ENCODE data around the gene ZC3H7B. TPM values are rescaled to one million over a fixed set of nuclear protein-coding genes. Genes with fewer than 3 reads are reported as not detected.

ZC3H7B gene
- total RNA-seq, 2 experiments from 2014 or later: 29.5 to 32.7 TPM

DNA sequence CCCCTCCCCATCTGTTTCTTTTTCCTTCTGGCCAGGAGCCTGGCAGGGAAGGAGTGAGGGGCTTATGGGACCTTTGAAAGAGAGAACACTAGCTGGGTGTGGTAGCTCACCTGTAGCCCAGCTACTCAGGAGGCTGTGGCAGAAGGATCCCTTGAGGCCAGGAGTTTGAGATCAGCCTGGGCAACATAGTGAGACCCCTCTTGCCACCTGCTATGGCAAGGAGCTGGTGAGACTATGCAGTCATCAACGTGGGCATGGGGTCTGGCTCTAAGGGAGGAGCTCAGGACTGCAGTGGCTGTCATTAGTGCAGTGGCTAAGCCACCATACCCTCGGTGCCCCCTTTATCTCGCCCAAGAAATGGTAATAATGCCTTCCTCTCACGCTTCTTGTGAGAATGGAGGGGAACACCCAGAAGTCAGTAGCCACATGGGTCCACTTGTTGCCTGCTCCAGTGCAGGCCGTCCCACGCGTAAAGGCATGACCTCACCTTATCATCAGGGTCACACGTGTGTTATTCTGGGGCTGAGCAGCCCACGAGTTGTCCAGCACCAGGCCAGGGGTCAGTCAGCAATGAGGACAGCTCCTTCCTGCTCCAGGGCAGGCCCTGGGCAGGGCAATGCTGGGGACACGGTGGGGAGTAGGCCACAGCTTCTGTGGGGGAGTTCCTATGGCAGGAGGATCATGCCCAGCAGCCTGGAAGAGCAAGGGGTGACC is 52.7 kb downstream of the ZC3H7B start:
- H3K36me3 ChIP-seq (ENCODE audit: insufficient read depth, low read length): peaks cover 89% of the 10 kb centered on the region
- ChIA-PET POLR2A (no interaction called here), CTCF (no interaction called here)
- H3K4me3 Mint-ChIP-seq: no peak overlapping the region
- intact Hi-C loops (cut with DNase I, micrococcal nuclease): loop anchor here in 1 of 2 experiments (5.0 kb wide), 1 partner anchor 82 kb away; no protein-coding TSS in a partner anchor
- TF ChIP-seq, protein P1, sequence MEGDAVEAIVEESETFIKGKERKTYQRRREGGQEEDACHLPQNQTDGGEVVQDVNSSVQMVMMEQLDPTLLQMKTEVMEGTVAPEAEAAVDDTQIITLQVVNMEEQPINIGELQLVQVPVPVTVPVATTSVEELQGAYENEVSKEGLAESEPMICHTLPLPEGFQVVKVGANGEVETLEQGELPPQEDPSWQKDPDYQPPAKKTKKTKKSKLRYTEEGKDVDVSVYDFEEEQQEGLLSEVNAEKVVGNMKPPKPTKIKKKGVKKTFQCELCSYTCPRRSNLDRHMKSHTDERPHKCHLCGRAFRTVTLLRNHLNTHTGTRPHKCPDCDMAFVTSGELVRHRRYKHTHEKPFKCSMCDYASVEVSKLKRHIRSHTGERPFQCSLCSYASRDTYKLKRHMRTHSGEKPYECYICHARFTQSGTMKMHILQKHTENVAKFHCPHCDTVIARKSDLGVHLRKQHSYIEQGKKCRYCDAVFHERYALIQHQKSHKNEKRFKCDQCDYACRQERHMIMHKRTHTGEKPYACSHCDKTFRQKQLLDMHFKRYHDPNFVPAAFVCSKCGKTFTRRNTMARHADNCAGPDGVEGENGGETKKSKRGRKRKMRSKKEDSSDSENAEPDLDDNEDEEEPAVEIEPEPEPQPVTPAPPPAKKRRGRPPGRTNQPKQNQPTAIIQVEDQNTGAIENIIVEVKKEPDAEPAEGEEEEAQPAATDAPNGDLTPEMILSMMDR (IDR thresholded peaks at IDR 0.05): no peak
- H3K4me1 ChIP-seq (ENCODE audit: insufficient read depth, low read length): no peaks in the 10 kb centered on the region
- no peak overlapping the region for H3K27ac ChIP-seq (ENCODE audit: low read depth in 1 of 2, low read length in 2 of 2)
- H3K27ac Mint-ChIP-seq: no peak overlapping the region
- H3K4me3 ChIP-seq (ENCODE audit: low read length): no peak overlapping the region
- peaks cover 71% of the 10 kb centered on the region for H3K36me3 Mint-ChIP-seq (ENCODE audit: low read depth)
- H3K9me3 ChIP-seq (ENCODE audit: control insufficient read depth in 1 of 2, insufficient read depth in 1 of 2, low read length in 2 of 2): no peaks in the 10 kb centered on the region
- DNase-seq (no peak), ATAC-seq (ENCODE audit: poor library complexity) (no peak)
- no peaks in the 10 kb centered on the region for H3K4me1 Mint-ChIP-seq (ENCODE audit: low read depth)
- no peaks in the 10 kb centered on the region for H3K9me3 Mint-ChIP-seq
- H3K27me3 ChIP-seq (ENCODE audit: control insufficient read depth in 1 of 2, insufficient read depth in 2 of 2, low read length in 2 of 2): no peaks in the 10 kb centered on the region
- no peaks in the 10 kb centered on the region for H3K27me3 Mint-ChIP-seq

DNA sequence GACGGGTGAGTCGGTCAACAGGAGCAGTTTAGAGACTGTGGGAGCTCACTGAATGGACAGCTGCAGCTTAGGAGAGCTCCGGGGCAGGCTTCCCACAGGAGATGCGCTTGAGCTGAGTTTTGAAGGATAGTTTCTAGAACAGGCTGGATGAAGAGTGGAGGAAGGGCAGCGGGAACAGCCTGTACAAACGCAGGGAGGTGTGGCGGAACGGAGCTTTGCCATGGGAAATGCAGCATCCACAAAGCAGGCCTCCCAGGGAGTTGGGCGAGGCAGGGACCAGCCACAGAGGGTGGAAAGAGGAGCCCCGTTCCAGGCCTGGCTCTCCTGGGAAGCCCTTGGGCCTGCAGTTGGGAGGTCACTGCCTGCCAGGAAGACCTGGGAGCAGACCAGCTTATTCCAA is 53.7 kb downstream of the ZC3H7B start:
- DNase-seq: no peak
- ChIA-PET CTCF (no interaction called here), POLR2A (no interaction called here)
- Mint-ChIP-seq H3K27ac (no peak overlapping the region), H3K27me3 (no peaks in the 10 kb centered on the region), H3K4me3 (no peak overlapping the region), H3K4me1 (ENCODE audit: low read depth) (no peaks in the 10 kb centered on the region), H3K9me3 (no peaks in the 10 kb centered on the region), H3K36me3 (ENCODE audit: low read depth) (peaks cover 64% of the 10 kb centered on the region)
- no peaks in the 10 kb centered on the region for H3K27me3 ChIP-seq (ENCODE audit: control insufficient read depth in 1 of 2, insufficient read depth in 2 of 2, low read length in 2 of 2)
- no peaks in the 10 kb centered on the region for H3K9me3 ChIP-seq (ENCODE audit: control insufficient read depth in 1 of 2, insufficient read depth in 1 of 2, low read length in 2 of 2)
- no peak overlapping the region for H3K4me3 ChIP-seq (ENCODE audit: low read length)
- H3K36me3 ChIP-seq (ENCODE audit: insufficient read depth, low read length): peaks cover 80% of the 10 kb centered on the region
- no peak overlapping the region for H3K27ac ChIP-seq (ENCODE audit: low read depth in 1 of 2, low read length in 2 of 2)
- TF ChIP-seq, protein P1 (IDR thresholded peaks at IDR 0.05): no peak
- ATAC-seq (ENCODE audit: poor library complexity): no peak
- intact Hi-C loops (cut with DNase I, micrococcal nuclease): loop anchor here in 1 of 2 experiments (5.0 kb wide), 1 partner anchor 83 kb away; no protein-coding TSS in a partner anchor
- no peaks in the 10 kb centered on the region for H3K4me1 ChIP-seq (ENCODE audit: insufficient read depth, low read length)

DNA sequence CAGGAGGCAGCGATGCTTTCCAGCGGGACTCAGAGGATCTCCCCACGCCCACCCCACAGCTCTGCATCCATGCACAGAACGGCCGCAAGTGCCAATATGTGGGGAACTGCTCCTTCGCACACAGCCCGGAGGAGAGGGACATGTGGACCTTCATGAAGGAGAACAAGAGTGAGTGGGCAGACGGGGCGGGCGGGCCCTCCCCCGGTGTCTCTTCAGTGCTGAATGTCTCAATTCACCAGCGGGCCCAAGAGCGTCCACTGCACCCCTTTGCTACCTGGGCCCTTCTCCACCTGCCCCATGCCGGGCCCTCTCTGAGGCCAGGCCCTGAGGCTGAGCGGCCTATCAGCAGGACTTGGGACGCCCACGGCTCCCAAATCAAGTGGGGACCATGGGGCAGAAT is 54.6 kb downstream of the ZC3H7B start:
- H3K9me3 Mint-ChIP-seq: no peaks in the 10 kb centered on the region

More for the DNA sequence above, 54.6 kb downstream of the ZC3H7B start:
- DNase-seq (no peak), ATAC-seq (ENCODE audit: poor library complexity) (no peak)
- Histone ChIP-seq H3K9me3 (ENCODE audit: control insufficient read depth in 1 of 2, insufficient read depth in 1 of 2, low read length in 2 of 2) (no peaks in the 10 kb centered on the region), H3K36me3 (ENCODE audit: insufficient read depth, low read length) (peaks cover 70% of the 10 kb centered on the region), H3K27me3 (ENCODE audit: control insufficient read depth in 1 of 2, insufficient read depth in 2 of 2, low read length in 2 of 2) (no peaks in the 10 kb centered on the region), H3K4me1 (ENCODE audit: insufficient read depth, low read length) (no peaks in the 10 kb centered on the region), H3K4me3 (ENCODE audit: low read length) (no peak overlapping the region), H3K27ac (ENCODE audit: low read depth in 1 of 2, low read length in 2 of 2) (no peak overlapping the region)
- no peaks in the 10 kb centered on the region for H3K27me3 Mint-ChIP-seq
- ChIA-PET CTCF (no interaction called here), POLR2A (no interaction called here)
- TF ChIP-seq, protein P1 (IDR thresholded peaks at IDR 0.05): no peak
- no peaks in the 10 kb centered on the region for H3K4me1 Mint-ChIP-seq (ENCODE audit: low read depth)
- H3K27ac Mint-ChIP-seq: no peak overlapping the region
- intact Hi-C loops (cut with DNase I, micrococcal nuclease): no loop called here
- peaks cover 55% of the 10 kb centered on the region for H3K36me3 Mint-ChIP-seq (ENCODE audit: low read depth)
- no peak overlapping the region for H3K4me3 Mint-ChIP-seq

Data from CD4-positive, alpha-beta T cell (primary cell).